Measurements from ENCODE around the gene CHD3.

The CHD3 gene

GRCh38 chr17:7839190-7839875 is 49.3 kb upstream of the CHD3 start:
- H3K9me3 ChIP-seq (ENCODE audit: control insufficient read depth, insufficient read depth, low read depth, low read length) = no peaks in the 10 kb centered on the region
- POLR2A ChIA-PET = interaction anchor here (7.7 kb wide), 1 partner anchor 17 kb away, joined by 110 read pairs; the partner anchor contains the start of genes CYB5D1, NAA38 and TMEM88
- H3K36me3 ChIP-seq (ENCODE audit: control insufficient read depth in 2 of 2, insufficient read depth in 1 of 2, low read length in 2 of 2) = peaks cover 0 to 7% of the 10 kb centered on the region in 2 experiments; a peak in 1 of 3 replicates
- CTCF ChIA-PET = interaction anchor here (2.5 kb wide), 1 partner anchor 96 kb away, joined by 14 read pairs; no protein-coding TSS in a partner anchor
- no peak for TF ChIP-seq ZNF280D (tag by site-specific recombination; IDR thresholded peaks at IDR 0.05)
- TF ChIP-seq TRIM28 (IDR thresholded peaks at IDR 0.05; ENCODE audit: borderline replicate concordance, low read length) = no peak
- TF ChIP-seq ZNF398 (tag by site-specific recombination; IDR thresholded peaks at IDR 0.05) = 0 out of 2 replicates have a peak, but pooled peaks have one; percentile 3
- peak; percentile 77 for TF ChIP-seq ZNF223 (tag by site-specific recombination; IDR thresholded peaks at IDR 0.05)
- TF ChIP-seq ZNF747 (tag by site-specific recombination; IDR thresholded peaks at IDR 0.05) = no peak
- no peak for TF ChIP-seq ZNF837 (tag by site-specific recombination; IDR thresholded peaks at IDR 0.05)
- TF ChIP-seq REPIN1 (tag by site-specific recombination; IDR thresholded peaks at IDR 0.05; ENCODE audit: low read depth) = no peak
- TF ChIP-seq ZBTB20 (tag by site-specific recombination; IDR thresholded peaks at IDR 0.05) = peak; percentile 22; the same call in 1 of the 2 replicates
- H3K4me3 ChIP-seq (ENCODE audit: low read depth, low read length) = no peak overlapping the region
- peak overlapping the region; percentile 67 for H3K27ac ChIP-seq (ENCODE audit: extremely low read depth, low read depth, low read length)
- H3K4me1 ChIP-seq (ENCODE audit: control insufficient read depth, insufficient read depth, low read length) = peaks cover 29% of the 10 kb centered on the region

- Histone ChIP-seq H3K27ac (ENCODE audit: extremely low read depth, low read depth, low read length) (no peak overlapping the region), H3K9me3 (ENCODE audit: control insufficient read depth, insufficient read depth, low read depth, low read length) (no peaks in the 10 kb centered on the region), H3K36me3 (ENCODE audit: control insufficient read depth in 2 of 2, insufficient read depth in 1 of 2, low read length in 2 of 2) (peaks cover 0 to 7% of the 10 kb centered on the region in 2 experiments; a peak in 1 of 3 replicates), H3K4me3 (ENCODE audit: low read depth, low read length) (no peak overlapping the region), H3K4me1 (ENCODE audit: control insufficient read depth, insufficient read depth, low read length) (peaks cover 26% of the 10 kb centered on the region)
- ChIA-PET CTCF (interaction anchor here (0.6 to 1.5 kb wide), 5 partner anchors 42 to 403 kb away, joined by 3 to 6 read pairs (median 4); partner anchors contain the start of gene RNF227), POLR2A (interaction anchor here (7.7 kb wide), 1 partner anchor 17 kb away, joined by 110 read pairs; the partner anchor contains the start of genes CYB5D1, NAA38 and TMEM88)
- TF ChIP-seq ZBTB17 (tag by site-specific recombination; IDR thresholded peaks at IDR 0.05) = peak; percentile 48
- TF ChIP-seq ZNF302 (tag by site-specific recombination; IDR thresholded peaks at IDR 0.05; ENCODE audit: low read depth) = no peak
- TF ChIP-seq SP2 (tag by site-specific recombination; IDR thresholded peaks at IDR 0.05) = 0 out of 2 replicates have a peak, but pooled peaks have one; percentile 11
- TF ChIP-seq PATZ1 (tag by site-specific recombination; IDR thresholded peaks at IDR 0.05) = peak; percentile 66
- no peak for TF ChIP-seq KLF16 (tag by site-specific recombination; IDR thresholded peaks at IDR 0.05)
- TF ChIP-seq ZNF600 (tag by site-specific recombination; IDR thresholded peaks at IDR 0.05) = peak; percentile 79
- peak; percentile 26; the same call in 1 of the 2 replicates for TF ChIP-seq GLIS2 (tag by site-specific recombination; IDR thresholded peaks at IDR 0.05)
- 0 out of 2 replicates have a peak, but pooled peaks have one; percentile 19 for TF ChIP-seq ZNF2 (tag by site-specific recombination; IDR thresholded peaks at IDR 0.05)
- TF ChIP-seq BCL11A (tag by site-specific recombination; IDR thresholded peaks at IDR 0.05; ENCODE audit: low read depth) = 0 out of 2 replicates have a peak, but pooled peaks have one; percentile 35
- TF ChIP-seq RBAK (tag by site-specific recombination; IDR thresholded peaks at IDR 0.05) = no peak
- no peak for TF ChIP-seq ZNF157 (tag by site-specific recombination; IDR thresholded peaks at IDR 0.05)
- no peak for TF ChIP-seq ZNF404 (tag by site-specific recombination; IDR thresholded peaks at IDR 0.05)
- no peak for TF ChIP-seq EGR2 (tag by site-specific recombination; IDR thresholded peaks at IDR 0.05; ENCODE audit: low read depth)
- TF ChIP-seq PRDM10 (tag by site-specific recombination; IDR thresholded peaks at IDR 0.05) = peak; percentile 100
- 0 out of 2 replicates have a peak, but pooled peaks have one; percentile 24 for TF ChIP-seq KLF8 (tag by site-specific recombination; IDR thresholded peaks at IDR 0.05)
These were observed 48.7 kb upstream of the CHD3 start for GRCh38 chr17:7839876-7840261.
